HG02763 (cell line): ENCODE data around the gene ADGRG1.
"Not testable (repeated sequence)": the region's sequence is repeated elsewhere in the genome, so short reads cannot be mapped to it uniquely, and the experiment has no call there.

Experiments used
- ATAC-seq: cut with Tn5 transposase; IDR thresholded peaks from one replicate; pipeline ENCODE4 v1.9.1; 2021; ENCODE audit warnings: mild to moderate bottlenecking, moderate library complexity; ENCODE audit not compliant: unreplicated experiment

ADGRG1 gene

DNA sequence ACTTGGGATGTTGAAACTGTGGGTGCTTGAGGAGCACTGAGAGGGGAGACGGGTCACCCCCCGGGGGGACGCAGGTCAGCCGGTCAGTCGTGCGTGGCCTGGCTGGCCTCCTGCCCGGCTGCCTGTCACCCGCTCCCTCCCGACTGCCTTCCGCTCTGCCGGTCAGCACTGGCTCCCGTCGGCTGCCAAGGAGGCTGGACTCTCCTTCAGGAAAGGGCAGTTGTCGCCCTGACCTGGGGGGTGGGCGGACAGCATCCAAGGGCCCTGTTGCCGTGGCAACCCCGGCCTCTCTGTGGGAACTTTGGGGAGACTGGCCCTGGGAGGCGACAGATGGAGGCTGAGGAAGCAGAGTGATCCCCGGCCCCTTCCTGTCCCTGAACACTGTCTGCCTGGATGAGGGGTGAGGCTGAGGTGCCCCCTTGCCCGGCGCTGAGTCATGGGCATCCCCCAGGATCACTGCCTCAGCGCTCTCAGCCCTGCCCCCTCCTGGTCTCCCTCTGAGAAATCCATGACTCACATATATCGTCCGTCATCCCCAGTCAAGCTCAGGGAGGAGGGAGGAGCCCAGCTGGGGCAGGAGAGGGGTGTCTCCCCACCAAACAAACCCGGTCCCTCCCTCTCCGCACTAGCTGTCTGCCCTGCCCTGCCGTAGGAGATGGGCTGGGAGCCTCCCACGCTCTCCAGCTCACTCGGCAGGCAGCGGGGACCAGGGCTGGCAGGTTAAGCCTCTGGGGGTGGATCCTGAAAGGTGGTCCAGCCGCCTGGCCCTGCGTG lies at the start of gene ADGRG1:
ADGRG1 (plus strand) TSS at position 623 of the 774 bp plus-strand sequence. CDS start 21,658 bp downstream, outside the sequence.
- no peak for ATAC-seq

DNA sequence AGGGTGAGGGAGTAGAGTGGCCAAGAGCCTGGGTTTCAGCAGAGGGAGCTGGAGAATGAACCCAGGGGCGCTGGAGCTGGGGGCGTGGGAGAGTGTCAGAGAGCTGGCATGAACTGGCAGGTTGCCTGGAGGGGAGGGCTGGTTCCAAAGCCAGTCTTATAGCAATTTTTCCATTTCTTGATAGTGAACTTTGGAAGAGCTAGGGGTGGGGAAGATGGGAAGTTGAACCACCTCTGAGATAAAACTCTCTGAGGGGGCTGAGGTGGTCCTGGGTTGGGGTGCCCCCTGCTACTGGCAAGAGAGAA lies 49.1 kb upstream of the ADGRG1 start:
- ATAC-seq: no peak

DNA sequence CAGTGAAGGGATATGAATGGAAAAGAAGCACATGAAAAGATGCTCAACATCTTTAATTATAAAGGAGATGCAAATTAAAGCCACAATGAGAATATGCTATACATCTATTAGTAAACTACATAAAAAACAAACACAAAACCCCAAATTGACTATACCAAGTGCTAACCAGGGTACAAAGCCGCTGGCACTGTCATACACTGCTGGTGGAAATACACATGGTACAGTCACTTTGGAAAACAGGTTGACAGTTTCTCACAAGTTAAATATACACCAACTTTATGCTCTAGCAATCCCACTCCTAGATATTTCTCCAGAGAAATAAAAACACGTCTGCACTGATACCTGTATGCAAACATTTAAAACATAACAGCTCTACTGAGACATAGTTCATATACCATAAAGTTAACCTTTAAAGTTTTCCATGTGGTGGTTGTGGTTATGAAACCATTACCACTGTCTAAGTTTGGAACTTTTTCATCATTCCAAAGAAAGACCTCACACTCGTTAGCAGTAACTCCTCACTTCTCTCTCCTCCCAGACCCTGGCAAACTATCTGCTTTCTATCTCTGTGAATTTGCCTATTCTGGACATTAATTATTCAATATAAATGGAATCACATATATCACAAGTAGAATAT lies 43.3 kb upstream of the ADGRG1 start:
- no peak for ATAC-seq

DNA sequence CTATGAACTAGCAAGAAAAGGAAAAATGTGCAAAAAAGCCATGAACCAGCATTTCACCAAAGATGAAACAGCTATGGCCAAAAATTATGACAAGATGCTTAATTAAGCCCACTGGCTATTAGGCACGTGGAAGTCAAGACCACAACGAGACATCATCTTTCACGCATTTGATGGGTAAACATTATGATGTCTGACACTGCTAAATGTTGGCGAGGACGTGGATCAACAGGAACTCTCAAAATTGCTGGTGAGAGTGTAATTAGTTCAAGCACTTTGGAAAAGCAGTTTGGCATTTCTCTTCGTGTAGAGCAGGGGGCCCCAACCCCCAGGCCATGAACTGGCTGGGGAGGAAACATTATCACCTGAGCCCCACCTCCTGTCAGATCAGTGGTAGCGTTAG lies 39.6 kb upstream of the ADGRG1 start:
- no peak for ATAC-seq

DNA sequence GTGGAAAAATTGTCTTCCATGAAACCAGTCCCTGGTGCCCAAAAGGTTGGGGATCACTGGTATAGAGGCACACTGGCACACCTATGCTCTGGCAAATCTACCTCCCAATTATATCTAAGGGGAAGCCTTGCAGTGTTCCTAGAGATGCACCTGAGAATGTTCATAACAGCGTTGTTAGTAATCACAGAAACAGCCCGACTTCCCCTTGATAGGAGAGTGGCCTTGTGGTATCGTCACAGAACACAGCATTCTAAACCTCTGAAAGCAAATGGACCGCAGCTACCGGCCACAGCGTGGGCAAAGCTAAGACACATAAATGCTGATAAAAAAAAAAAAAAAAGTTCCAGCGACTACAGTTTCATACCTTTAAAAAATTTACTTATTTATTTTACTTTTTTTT lies 39.1 kb upstream of the ADGRG1 start:
- ATAC-seq: no peak

DNA sequence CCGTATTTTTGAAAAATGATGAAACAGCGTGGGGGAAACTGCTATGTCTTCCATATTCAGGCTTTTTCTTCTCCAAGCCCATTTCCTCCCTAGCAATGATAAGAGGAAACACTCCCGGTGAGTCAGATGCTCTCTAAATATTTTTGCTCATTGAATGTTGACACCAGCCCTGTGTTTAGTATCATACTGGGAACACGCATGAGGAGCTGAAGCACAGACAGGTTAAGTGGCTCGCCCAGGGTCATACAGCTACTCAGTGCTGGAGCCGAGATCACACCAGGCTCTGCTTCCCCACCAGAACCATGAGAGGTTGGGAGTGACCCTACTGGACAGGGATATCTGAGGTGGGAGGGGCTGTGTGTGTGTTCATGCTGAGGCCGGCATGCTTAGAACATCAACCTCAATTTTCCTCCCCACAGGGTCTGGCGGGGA lies 37.8 kb upstream of the ADGRG1 start:
- ATAC-seq: no peak

DNA sequence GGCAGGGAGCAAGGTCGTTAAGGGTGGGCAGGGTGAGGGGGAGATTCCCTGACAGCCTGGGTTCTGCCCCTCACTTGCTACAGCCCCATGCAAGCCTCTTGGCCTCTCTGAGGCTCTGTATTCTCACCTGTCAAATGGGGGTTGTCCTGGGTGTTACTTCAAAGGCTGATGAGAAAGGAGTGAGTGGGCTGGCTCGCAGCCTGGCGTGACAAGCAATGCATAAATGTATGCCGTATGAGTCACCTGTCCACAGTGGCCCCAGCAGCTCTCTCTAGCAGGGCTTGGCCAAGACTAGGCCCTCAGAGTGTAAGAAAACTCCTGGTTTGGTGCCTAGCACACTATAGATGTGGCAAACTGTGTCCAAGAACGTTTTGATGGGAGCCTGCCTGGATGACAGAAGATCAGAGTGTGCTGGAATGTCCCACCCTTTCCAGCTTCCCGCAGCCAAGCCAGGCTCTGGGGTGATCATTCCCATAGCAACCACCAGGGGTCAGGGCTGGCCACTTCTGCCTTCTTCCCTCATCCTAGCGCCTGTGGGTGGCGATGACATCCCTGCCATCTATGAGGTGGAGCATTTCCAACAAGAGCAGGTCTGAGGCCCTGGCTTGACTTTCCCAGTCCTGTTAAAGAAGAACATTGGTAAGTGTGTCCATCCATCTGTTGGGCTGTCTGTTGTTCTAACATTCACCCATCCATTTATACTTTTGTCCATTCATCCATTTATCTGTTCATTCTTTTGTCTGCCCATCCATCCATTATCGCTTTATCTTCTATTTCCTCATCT lies 37.2 kb upstream of the ADGRG1 start:
- peak; percentile 68 for ATAC-seq

DNA sequence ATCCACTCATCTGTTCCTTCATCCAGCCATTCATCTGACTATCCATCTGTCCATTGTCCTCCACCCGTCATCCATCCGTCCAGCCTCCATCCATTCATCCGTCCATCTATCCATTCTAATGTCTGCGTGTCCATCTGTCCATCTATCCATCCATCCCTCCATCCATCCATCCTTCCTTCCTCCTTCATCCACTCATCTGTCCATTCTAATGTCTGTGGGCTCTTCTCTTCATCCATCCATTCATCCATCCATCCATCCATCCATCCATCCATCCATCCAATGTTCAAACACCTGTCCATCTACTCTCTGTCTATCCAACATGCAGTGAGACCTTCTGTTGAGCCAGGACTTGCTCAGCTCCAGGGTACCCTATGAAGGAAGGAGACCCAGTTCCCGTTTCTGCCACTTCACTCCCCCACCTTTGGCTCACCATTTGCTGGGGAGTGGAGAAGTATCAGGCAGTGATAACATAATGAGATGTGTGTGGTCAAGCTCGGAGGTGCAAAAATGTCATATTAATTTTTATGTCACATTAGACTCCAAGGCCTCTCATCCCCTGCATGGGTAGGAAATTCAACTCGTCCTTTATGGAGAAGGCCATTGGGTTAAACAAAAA lies 36.5 kb upstream of the ADGRG1 start:
- no peak for ATAC-seq

DNA sequence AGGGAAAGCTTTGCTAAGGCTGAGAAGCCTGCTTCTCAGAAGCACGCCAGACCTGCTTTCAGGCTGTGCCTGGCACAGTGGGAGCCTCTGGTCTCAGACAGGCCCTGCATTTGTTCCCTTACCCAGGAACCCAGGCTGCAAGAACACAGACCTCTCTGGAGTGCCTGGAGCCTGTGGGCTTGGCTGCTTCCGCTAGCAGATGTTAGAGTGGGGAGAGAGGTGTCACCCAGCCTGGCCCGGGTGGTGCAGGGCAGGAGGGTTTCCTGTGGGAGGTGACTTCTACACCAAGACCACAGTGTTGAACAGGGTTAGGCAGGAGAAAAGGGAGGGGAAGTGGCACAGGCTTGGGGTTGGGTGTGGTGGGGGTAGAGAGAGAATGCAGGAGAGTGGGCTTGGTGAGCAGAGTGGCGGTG lies 35.8 kb upstream of the ADGRG1 start:
- no peak for ATAC-seq

DNA sequence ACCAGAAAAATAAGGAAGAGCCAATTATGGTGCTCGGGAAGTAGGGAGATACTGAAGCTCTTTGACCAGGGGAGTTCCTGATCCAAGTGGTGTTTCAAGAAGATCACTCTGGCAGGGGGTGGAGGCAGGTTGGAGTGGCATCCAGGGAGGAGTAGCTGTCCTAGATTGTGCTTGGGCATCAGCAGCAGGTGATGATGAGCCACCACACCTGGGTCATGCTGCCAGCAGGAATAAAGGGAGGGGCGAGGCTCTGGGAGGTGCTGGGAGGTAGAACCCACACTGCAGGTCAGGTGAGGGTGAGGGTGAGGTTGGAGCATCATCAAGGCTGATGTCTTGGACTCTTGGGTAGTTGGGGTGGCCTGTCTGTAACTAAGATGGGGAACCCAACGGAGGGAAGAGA lies 35.4 kb upstream of the ADGRG1 start:
- ATAC-seq: no peak

DNA sequence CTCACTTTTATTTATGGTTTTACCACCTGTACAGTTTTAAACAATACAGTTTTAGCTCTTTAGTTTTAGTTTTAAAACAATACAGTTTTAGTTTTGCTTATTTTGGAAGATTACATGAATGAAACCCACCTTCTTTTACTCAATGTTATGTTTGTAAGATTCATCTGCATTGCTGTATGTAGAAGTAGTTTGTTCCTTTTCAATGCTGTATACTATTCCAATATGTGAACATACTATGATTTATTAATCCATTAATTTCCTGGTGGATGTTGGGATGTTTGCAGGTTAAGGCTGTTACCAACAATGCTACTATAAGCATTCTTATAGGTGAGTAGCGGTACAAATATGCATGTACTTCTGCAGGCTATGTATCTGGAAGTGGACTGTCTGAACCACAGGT lies 34.4 kb upstream of the ADGRG1 start:
- ATAC-seq: no peak

DNA sequence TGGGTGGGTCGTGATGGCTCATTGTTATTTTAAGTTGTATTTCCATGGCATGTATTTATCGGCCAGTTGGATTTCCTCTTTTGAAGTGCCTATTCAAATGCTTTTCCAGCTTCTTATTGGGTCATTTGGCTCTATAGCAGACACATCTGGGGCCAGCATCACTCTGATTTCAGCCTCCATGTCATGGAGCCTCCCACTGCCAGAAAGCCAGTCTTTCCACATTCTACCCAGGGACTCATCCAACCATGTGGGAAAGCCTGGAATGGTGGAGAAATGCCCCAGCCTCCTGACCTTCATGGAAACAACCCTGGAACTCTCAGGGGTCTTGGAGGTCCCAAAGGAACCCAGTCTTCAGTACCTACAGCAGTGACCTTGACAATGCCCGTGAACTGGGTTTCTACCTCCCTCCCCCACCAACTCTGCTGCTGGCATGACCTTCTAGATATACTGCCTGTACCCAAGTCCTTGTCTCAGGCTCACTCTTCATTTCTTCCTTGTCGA lies 33.8 kb upstream of the ADGRG1 start:
- no peak for ATAC-seq

DNA sequence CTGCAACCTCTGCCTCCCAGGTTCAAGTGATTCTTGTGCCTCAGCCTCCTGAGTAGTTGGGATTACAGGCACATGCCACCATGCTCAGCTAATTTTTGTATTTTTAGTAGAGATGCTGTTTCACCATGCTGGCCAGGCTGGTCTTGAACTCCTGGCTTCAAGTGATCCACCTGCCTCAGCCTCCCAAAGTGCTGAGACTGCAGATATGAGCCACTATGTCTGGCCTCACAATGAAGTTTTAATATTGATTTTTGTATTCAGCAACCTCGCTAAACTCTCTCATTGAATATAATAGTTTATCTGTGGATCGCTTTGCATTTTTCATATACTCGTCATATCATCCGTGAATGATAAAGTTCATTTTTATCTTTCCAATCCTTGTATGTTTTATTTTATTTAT lies 32.2 kb upstream of the ADGRG1 start:
- not testable (repeated sequence) for ATAC-seq

DNA sequence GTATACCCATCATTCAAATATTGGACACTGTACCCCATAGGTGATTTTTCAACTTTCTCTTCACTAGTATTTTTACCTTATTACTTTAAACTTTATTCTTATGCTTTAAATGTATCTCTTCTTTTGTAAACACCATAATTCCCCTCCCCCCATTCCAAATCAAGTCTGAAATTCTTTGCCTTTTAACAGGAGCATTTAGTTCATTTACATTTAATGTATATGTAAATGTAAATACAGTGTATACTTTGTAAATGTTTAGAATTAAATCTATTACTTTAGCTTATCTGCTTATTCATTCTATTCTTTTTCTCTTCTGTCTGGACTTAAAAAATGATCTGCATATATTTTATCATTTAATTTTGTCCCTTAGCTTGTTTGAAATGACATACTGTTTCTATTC lies 30.0 kb upstream of the ADGRG1 start:
- no peak for ATAC-seq

DNA sequence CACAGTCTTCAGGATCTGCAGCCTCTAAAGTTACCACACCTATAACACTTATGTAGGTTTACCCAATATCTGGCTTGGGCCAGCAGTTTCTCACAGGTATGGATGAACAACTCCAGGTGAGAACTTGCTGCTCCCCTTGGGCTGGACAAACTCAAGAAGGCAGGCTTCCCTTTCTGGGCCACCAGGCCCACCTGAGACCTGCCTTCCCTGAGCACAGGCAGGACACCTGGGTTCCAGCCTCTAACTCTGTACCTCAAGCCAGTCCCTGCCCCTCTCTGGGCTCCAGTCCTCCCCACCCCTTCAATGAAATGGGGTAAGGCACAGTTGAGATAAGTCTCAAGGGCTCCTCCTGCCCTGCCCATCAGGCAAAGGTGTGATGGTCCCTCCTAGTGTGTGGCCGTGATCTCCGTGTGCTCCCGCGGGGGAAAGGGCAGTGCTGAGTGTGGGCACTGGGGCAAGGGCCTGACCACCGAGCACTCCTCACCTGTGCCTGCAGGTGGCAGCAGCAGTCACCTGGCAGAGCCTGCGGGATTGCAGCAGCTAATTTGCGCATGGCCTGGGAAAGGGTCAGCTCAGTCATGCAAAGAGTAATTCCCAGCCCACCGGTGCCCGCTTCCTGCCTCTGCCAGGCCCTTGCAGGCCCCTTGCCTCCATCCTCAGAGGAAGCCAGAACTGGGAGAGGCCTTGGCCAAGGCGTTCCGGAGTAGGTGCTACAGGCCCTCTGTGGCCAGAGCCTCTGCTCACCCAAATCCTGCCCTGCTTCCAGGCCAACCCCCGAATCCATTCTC lies 28.2 kb upstream of the ADGRG1 start:
- no peak for ATAC-seq

DNA sequence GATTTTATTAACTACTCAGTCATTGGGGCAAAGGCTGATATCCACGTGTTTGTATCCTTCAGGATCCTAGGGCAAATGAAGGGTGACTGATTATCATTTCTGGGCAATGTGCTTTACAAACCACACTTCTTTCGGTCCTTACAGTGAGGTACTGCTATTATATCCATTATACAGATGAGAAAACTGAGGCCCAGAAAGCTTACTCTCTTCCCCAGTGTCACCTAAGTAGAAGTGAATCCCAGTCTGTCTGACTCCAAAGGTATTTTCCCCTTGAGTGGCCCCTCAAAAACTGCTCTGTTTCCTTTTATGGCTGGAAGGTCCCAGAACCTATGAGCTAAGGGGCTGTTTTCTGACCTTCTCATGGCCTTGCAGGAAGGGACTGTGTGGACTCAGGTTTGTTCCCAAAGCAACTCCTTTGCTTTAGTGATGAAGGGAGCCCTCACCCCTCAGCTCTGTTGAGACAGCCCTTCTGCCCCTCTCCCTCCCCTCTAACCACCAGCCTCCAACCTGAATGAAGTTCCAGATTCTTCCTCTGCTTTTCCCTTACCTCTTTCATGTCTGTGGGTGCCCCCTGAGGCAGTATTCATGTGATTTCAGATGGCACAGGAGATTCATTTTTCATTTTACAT lies 27.4 kb upstream of the ADGRG1 start:
- no peak for ATAC-seq

DNA sequence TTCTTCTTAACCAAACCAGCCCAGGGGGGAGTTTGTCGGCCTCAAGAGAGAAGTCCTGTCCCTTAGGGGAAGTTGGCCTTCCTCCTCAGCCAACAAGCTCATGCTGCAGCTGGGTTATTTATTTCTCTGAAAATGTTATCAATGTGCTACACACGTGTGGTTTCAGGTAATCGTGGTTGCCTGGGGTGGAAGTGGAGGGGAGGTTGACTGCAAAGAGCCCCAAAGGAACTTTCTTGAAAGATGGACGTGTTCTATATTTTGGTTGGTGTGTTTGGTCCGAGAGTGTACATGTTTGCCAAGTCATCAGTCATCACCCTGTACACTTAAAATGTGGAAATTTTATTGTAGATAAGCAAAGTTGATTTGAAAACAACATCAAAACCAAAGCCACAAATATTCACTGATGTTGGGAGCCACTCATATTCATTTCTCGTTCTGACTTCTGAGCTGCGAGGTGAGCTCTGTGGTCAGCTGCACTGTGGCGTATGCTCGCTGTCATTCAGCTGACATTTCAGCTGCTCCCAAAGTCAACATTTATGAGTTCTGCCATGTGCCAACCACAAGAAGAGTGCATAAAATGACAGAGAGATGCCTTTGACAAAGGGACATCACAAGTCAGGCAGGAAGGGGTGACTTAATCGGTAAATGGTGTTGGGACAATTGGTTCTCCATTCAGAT lies 26.5 kb upstream of the ADGRG1 start:
- ATAC-seq: peak; percentile 62

DNA sequence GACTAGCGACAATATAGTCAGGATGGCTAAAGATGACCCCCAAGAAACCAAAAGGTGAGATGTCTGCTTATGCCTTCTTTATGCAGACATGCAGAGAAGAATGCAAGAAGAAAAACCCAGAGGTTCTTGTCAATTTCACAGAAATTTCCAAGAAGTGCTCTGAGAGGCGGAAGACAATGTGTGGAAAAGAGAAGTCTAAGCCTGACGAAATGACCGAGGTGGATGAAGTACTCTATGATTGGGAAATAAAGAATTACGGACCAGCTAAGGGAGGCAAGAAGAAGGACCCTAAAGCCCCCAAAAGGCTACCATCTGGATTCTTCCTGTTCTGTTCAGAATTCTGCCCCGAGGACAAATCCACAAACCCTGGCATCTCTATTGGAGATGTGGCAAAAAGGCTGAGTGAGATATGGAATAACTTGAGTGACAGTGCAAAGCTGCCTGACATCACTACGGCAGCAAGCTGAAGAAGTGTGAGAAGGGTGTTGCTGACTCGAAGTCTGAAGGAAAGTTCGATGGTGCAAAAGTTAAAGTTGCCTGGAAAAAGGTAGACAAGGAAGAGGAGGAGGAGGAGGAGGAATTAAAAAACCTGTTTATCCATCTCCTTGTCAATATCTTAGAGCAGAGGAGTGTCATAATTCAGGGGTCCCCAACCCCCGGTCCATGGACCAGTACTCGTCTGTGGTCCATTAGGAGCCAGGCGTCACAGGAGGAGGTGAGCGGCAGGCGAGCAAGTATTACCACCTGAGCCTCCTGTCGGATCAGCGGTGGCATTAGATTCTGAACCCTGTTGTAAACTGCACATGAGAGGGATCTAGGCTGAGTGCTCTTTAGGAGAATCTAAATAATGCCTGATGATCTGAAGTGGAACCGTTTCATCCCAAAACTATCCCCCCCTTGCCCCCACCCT lies 25.1 kb upstream of the ADGRG1 start:
- no peak for ATAC-seq
